Measurements from ENCODE around the gene DDAH1.

DDAH1 gene

DNA sequence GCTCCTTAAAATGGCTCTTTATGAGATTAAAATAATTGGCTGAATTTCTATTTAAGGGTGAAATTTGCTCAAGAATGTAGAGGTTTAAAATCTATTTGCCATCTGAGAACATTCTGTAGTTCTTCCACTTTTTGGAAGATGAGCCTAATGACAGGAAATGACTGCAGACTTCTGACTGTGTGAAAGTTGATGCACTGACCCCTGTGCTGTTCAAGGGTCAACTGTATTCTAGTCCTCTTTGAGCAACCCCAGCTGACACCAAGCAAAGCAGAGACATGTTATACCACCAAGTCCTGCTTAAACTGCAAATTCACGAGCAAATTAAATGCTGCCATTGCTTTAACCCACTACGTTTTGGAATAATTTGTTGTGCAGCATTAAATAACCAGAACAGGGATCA is 26.6 kb downstream of the DDAH1 start:
- Histone ChIP-seq H3K27me3 (ENCODE audit: insufficient read depth, low read length, poor library complexity) (no peaks in the 10 kb centered on the region), H2AK5ac (ENCODE audit: low read length) (no peak overlapping the region), H2BK15ac (replicated peaks; ENCODE audit: low read depth) (no peak overlapping the region), H3K79me2 (ENCODE audit: control insufficient read depth, insufficient read depth, low read length) (no peaks in the 10 kb centered on the region), H4K5ac (ENCODE audit: low read length) (no peak overlapping the region), H2BK120ac (ENCODE audit: low read depth, low read length) (no peak overlapping the region), H4K8ac (ENCODE audit: low read depth, low read length) (no peak overlapping the region), H3K79me1 (ENCODE audit: low read length) (no peaks in the 10 kb centered on the region), H3K4ac (ENCODE audit: low read depth, low read length) (no peak overlapping the region), H3K36me3 (ENCODE audit: control insufficient read depth, insufficient read depth, low read length) (no peaks in the 10 kb centered on the region), H3K27ac (ENCODE audit: low read depth, low read length) (no peak overlapping the region), H3K4me1 (ENCODE audit: control insufficient read depth, low read depth, low read length) (no peaks in the 10 kb centered on the region), H3K4me2 (ENCODE audit: low read length) (no peak overlapping the region), H2BK5ac (ENCODE audit: low read length) (no peak overlapping the region), H3K56ac (ENCODE audit: low read length) (no peak overlapping the region), H3K23ac (ENCODE audit: low read length) (no peak overlapping the region), H3K9ac (ENCODE audit: low read length) (no peak overlapping the region), H3K4me3 (ENCODE audit: low read length) (no peak overlapping the region), H3K18ac (ENCODE audit: low read length) (no peak overlapping the region)
- no peak for DNase-seq
- WGBS (ENCODE audit: extremely low coverage, insufficient coverage, low lambda C conversion rate), result no CpG with 5 or more reads among the region's 2 CpGs

DNA sequence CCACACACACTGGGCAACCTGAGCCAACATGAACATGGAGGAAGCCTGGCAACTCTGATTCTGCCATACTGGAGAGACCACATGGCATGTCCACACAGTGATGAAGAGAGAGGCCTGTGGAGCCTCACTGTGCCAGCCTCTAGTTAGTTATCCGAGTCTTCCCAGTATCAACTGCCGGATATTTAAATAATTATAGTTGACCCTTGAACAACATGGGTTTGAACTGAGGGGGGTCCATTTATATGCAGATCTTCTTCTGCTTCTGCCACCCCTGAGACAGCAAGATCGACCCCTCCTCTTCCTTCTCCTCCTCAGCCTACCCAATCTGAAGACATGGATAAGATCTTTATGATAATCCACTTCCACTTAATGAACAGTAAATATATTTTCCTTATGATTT is 27.8 kb downstream of the DDAH1 start:
- no peaks in the 10 kb centered on the region for H3K4me1 ChIP-seq (ENCODE audit: control insufficient read depth, low read depth, low read length)
- no peak overlapping the region for H4K8ac ChIP-seq (ENCODE audit: low read depth, low read length)
- H3K79me2 ChIP-seq (ENCODE audit: control insufficient read depth, insufficient read depth, low read length), result no peaks in the 10 kb centered on the region
- no peak overlapping the region for H3K56ac ChIP-seq (ENCODE audit: low read length)
- no peak overlapping the region for H2BK15ac ChIP-seq (replicated peaks; ENCODE audit: low read depth)
- H3K4me2 ChIP-seq (ENCODE audit: low read length), result no peak overlapping the region
- DNase-seq, result no peak
- H3K23ac ChIP-seq (ENCODE audit: low read length), result no peak overlapping the region
- no peaks in the 10 kb centered on the region for H3K36me3 ChIP-seq (ENCODE audit: control insufficient read depth, insufficient read depth, low read length)
- no peaks in the 10 kb centered on the region for H3K79me1 ChIP-seq (ENCODE audit: low read length)
- H2BK120ac ChIP-seq (ENCODE audit: low read depth, low read length), result no peak overlapping the region
- no peak overlapping the region for H3K4ac ChIP-seq (ENCODE audit: low read depth, low read length)
- no peak overlapping the region for H4K5ac ChIP-seq (ENCODE audit: low read length)
- no peak overlapping the region for H3K27ac ChIP-seq (ENCODE audit: low read depth, low read length)
- H2AK5ac ChIP-seq (ENCODE audit: low read length), result no peak overlapping the region
- H3K9ac ChIP-seq (ENCODE audit: low read length), result no peak overlapping the region
- no CpG with 5 or more reads among the region's 3 CpGs for WGBS (ENCODE audit: extremely low coverage, insufficient coverage, low lambda C conversion rate)
- no peak overlapping the region for H3K4me3 ChIP-seq (ENCODE audit: low read length)
- H3K27me3 ChIP-seq (ENCODE audit: insufficient read depth, low read length, poor library complexity), result no peaks in the 10 kb centered on the region
- no peak overlapping the region for H2BK5ac ChIP-seq (ENCODE audit: low read length)
- no peak overlapping the region for H3K18ac ChIP-seq (ENCODE audit: low read length)

DNA sequence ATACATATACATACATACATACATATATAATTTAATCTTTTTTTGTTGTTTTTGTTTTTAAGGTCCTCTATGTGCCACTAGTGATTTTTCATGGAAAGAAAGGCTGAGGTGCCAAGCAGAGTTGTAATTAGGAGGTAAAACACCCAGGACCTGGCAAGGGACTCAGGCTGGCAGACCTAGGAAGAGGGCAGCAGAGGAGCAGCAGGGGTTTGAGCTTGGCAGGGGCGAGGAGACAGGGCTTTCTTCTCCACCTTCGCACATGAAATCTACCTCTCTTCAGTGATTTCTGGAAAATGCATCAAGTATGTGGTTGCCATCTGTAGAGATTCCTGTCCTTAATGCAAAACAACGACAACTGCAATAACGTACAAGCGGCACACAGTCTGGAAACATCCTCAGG is 31.9 kb downstream of the DDAH1 start:
- Histone ChIP-seq H3K4ac (ENCODE audit: low read depth, low read length) (no peak overlapping the region), H2BK5ac (ENCODE audit: low read length) (no peak overlapping the region), H3K79me1 (ENCODE audit: low read length) (no peaks in the 10 kb centered on the region), H4K5ac (ENCODE audit: low read length) (no peak overlapping the region), H3K36me3 (ENCODE audit: control insufficient read depth, insufficient read depth, low read length) (no peaks in the 10 kb centered on the region), H3K9ac (ENCODE audit: low read length) (no peak overlapping the region), H3K27ac (ENCODE audit: low read depth, low read length) (no peak overlapping the region), H3K27me3 (ENCODE audit: insufficient read depth, low read length, poor library complexity) (no peaks in the 10 kb centered on the region), H4K8ac (ENCODE audit: low read depth, low read length) (no peak overlapping the region), H2AK5ac (ENCODE audit: low read length) (no peak overlapping the region), H3K23ac (ENCODE audit: low read length) (no peak overlapping the region), H3K56ac (ENCODE audit: low read length) (no peak overlapping the region), H2BK120ac (ENCODE audit: low read depth, low read length) (no peak overlapping the region), H3K18ac (ENCODE audit: low read length) (no peak overlapping the region), H3K79me2 (ENCODE audit: control insufficient read depth, insufficient read depth, low read length) (no peaks in the 10 kb centered on the region), H3K4me3 (ENCODE audit: low read length) (no peak overlapping the region), H3K4me2 (ENCODE audit: low read length) (no peak overlapping the region), H2BK15ac (replicated peaks; ENCODE audit: low read depth) (no peak overlapping the region), H3K4me1 (ENCODE audit: control insufficient read depth, low read depth, low read length) (no peaks in the 10 kb centered on the region)
- no peak for DNase-seq
- no CpG with 5 or more reads among the region's 5 CpGs for WGBS (ENCODE audit: extremely low coverage, insufficient coverage, low lambda C conversion rate)

DNA sequence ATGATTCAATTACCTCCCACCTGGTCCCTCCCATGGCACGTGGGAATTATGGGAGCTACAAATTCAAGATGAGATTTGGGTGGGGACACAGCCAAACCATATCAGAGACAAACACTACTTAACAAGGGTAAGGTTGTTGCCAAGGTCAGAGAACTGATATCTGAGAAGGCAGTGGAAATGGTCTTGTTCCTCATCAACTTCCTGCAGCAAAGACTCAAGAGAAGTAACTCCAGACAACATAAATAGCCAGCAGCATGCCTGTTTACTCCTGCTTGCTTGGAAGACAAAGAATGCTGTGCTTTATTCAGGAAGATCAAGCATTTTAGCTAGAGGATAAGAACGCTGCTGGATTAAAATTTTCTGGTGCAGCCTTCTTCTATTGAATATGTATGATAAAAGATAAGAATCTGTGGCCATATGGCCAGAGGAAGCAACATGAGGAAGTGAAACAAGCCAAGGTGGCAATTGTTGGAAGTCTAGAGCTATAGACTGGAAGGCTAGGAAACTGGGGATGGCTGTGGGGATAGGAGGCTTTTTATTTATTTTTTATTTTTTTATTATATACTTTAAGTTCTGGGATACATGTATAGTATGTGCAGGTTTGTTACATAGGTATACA is 36.4 kb downstream of the DDAH1 start:
- no CpG with 5 or more reads among the region's 2 CpGs for WGBS (ENCODE audit: extremely low coverage, insufficient coverage, low lambda C conversion rate)
- H3K4me3 ChIP-seq (ENCODE audit: low read length), result no peak overlapping the region
- H3K56ac ChIP-seq (ENCODE audit: low read length), result no peak overlapping the region

DNA sequence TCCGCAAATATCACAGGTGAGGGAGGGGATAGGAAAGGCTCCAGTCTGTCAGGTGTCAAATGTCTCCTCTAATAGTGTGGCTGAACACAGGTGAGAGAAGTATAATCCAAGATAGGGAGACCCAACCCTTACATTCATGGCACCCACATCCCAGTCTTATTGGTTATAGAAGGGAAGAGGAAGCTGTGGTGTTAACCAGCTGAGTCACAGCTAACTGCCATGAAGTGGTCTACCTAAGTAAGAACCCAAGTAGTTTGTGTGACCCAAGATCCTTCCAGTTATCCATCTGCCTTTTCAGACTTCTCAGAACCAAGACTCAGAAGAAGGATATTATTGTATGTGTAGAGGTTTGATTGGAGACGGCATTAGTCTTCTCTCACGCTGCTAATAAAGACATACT is 37.1 kb downstream of the DDAH1 start:
- H2BK120ac ChIP-seq (ENCODE audit: low read depth, low read length), result no peak overlapping the region
- no peak overlapping the region for H3K4ac ChIP-seq (ENCODE audit: low read depth, low read length)
- no peaks in the 10 kb centered on the region for H3K27me3 ChIP-seq (ENCODE audit: insufficient read depth, low read length, poor library complexity)
- H2BK5ac ChIP-seq (ENCODE audit: low read length), result no peak overlapping the region
- H4K5ac ChIP-seq (ENCODE audit: low read length), result no peak overlapping the region
- no peaks in the 10 kb centered on the region for H3K4me1 ChIP-seq (ENCODE audit: control insufficient read depth, low read depth, low read length)
- no peak overlapping the region for H3K27ac ChIP-seq (ENCODE audit: low read depth, low read length)
- H3K23ac ChIP-seq (ENCODE audit: low read length), result no peak overlapping the region
- H3K9ac ChIP-seq (ENCODE audit: low read length), result no peak overlapping the region
- H3K79me2 ChIP-seq (ENCODE audit: control insufficient read depth, insufficient read depth, low read length), result no peaks in the 10 kb centered on the region
- no peaks in the 10 kb centered on the region for H3K36me3 ChIP-seq (ENCODE audit: control insufficient read depth, insufficient read depth, low read length)
- no peak overlapping the region for H3K4me2 ChIP-seq (ENCODE audit: low read length)
- DNase-seq, result no peak
- no peak overlapping the region for H3K18ac ChIP-seq (ENCODE audit: low read length)
- no peak overlapping the region for H4K8ac ChIP-seq (ENCODE audit: low read depth, low read length)
- no peak overlapping the region for H2BK15ac ChIP-seq (replicated peaks; ENCODE audit: low read depth)
- no peaks in the 10 kb centered on the region for H3K79me1 ChIP-seq (ENCODE audit: low read length)
- no peak overlapping the region for H3K56ac ChIP-seq (ENCODE audit: low read length)
- WGBS (ENCODE audit: extremely low coverage, insufficient coverage, low lambda C conversion rate), result no CpG with 5 or more reads among the region's 3 CpGs
- H2AK5ac ChIP-seq (ENCODE audit: low read length), result no peak overlapping the region
- H3K4me3 ChIP-seq (ENCODE audit: low read length), result no peak overlapping the region

More for the DNA sequence above, 36.4 kb downstream of the DDAH1 start:
- Histone ChIP-seq H3K23ac (ENCODE audit: low read length) (no peak overlapping the region), H4K5ac (ENCODE audit: low read length) (no peak overlapping the region), H2BK120ac (ENCODE audit: low read depth, low read length) (no peak overlapping the region), H4K8ac (ENCODE audit: low read depth, low read length) (no peak overlapping the region), H3K4ac (ENCODE audit: low read depth, low read length) (no peak overlapping the region), H3K36me3 (ENCODE audit: control insufficient read depth, insufficient read depth, low read length) (no peaks in the 10 kb centered on the region), H3K27ac (ENCODE audit: low read depth, low read length) (no peak overlapping the region), H3K4me2 (ENCODE audit: low read length) (no peak overlapping the region), H3K27me3 (ENCODE audit: insufficient read depth, low read length, poor library complexity) (no peaks in the 10 kb centered on the region), H2AK5ac (ENCODE audit: low read length) (no peak overlapping the region), H3K18ac (ENCODE audit: low read length) (no peak overlapping the region), H3K79me1 (ENCODE audit: low read length) (no peaks in the 10 kb centered on the region), H2BK5ac (ENCODE audit: low read length) (no peak overlapping the region), H3K9ac (ENCODE audit: low read length) (no peak overlapping the region), H3K4me1 (ENCODE audit: control insufficient read depth, low read depth, low read length) (no peaks in the 10 kb centered on the region), H3K79me2 (ENCODE audit: control insufficient read depth, insufficient read depth, low read length) (no peaks in the 10 kb centered on the region), H2BK15ac (replicated peaks; ENCODE audit: low read depth) (no peak overlapping the region)
- no peak for DNase-seq

DNA sequence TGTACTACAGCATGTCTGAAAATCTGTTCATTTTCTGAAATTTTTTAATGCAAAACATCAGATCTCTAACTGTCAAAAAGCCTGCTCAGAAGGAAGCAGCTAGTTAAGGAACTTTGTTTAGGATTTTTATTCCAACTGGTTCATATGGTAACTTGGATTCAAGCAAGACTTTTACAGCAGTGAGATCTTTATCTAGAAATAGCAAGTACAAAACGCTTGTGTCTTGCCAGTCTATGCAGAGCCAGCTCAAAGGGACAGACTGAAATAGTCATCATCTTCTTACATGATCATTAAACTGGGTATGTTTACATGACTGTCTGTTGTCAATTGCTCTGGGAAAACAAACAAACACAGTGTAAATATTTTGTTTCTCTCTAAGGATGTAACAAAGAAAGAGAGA is 37.6 kb downstream of the DDAH1 start:
- Histone ChIP-seq H2BK15ac (replicated peaks; ENCODE audit: low read depth) (no peak overlapping the region), H3K27ac (ENCODE audit: low read depth, low read length) (no peak overlapping the region), H3K56ac (ENCODE audit: low read length) (no peak overlapping the region), H3K79me1 (ENCODE audit: low read length) (no peaks in the 10 kb centered on the region), H3K4ac (ENCODE audit: low read depth, low read length) (no peak overlapping the region), H2BK120ac (ENCODE audit: low read depth, low read length) (no peak overlapping the region), H3K9ac (ENCODE audit: low read length) (no peak overlapping the region), H3K4me1 (ENCODE audit: control insufficient read depth, low read depth, low read length) (no peaks in the 10 kb centered on the region), H4K5ac (ENCODE audit: low read length) (no peak overlapping the region), H3K27me3 (ENCODE audit: insufficient read depth, low read length, poor library complexity) (no peaks in the 10 kb centered on the region), H3K18ac (ENCODE audit: low read length) (no peak overlapping the region), H2AK5ac (ENCODE audit: low read length) (no peak overlapping the region), H2BK5ac (ENCODE audit: low read length) (no peak overlapping the region), H3K79me2 (ENCODE audit: control insufficient read depth, insufficient read depth, low read length) (no peaks in the 10 kb centered on the region), H3K4me2 (ENCODE audit: low read length) (no peak overlapping the region), H4K8ac (ENCODE audit: low read depth, low read length) (no peak overlapping the region), H3K4me3 (ENCODE audit: low read length) (no peak overlapping the region), H3K36me3 (ENCODE audit: control insufficient read depth, insufficient read depth, low read length) (no peaks in the 10 kb centered on the region), H3K23ac (ENCODE audit: low read length) (no peak overlapping the region)
- no CpG with 5 or more reads among the region's 1 CpG for WGBS (ENCODE audit: extremely low coverage, insufficient coverage, low lambda C conversion rate)
- no peak for DNase-seq

Data from mesendoderm (in vitro differentiated cells).